GM21390 (cell line): Measurements from ENCODE around the gene CEMIP2.

Experiments used
- ATAC-seq: cut with Tn5 transposase; IDR thresholded peaks from one replicate; pipeline ENCODE4 v1.9.1; 2021; ENCODE audit not compliant: unreplicated experiment

The CEMIP2 gene

GRCh38 chr9:71747576-71747975 is 20.7 kb downstream of the CEMIP2 start:
- ATAC-seq, result no peak

GRCh38 chr9:71746758-71747125 is 21.6 kb downstream of the CEMIP2 start:
- ATAC-seq, result no peak

- ATAC-seq, result no peak
Measured at GRCh38 chr9:71746023-71746757, 22.1 kb downstream of the CEMIP2 start.

DNA sequence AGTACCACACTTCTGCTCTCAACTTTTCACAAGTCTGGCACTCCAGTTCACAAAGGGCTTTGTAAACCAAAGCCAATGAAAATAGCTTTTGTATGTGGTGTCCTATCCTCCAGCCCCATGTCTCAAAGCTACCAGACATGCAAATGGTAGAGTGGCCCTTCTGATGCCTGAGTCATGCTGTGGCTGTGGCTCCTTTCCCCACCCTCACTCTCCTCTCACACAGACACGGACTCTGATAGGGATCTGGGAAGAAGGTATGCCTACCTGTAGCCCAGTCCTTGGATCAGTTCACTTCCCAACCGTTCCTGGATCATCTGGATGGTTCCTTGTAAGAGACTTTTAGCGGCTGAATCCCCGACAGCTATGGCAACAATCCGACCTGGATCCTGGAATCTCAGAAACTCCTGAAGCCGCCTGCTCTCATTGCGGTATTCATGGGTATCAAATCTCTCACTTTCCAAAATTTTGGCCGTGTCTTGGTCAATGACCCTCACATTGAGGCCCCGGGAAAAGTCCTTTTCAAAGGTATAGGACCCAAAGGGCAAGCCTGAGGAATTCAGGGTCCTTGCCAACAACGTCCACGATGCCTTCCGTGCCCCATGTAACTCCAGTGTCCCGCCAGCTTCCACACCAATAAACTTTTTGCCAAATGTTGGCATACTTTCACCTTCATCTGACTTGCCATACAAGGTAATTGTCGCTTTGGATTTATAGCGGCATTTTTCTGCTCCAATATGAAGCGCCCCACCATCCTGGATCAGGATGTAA is 23.4 kb downstream of the CEMIP2 start:
- ATAC-seq, result no peak

- ATAC-seq, result no peak
Measured at GRCh38 chr9:71743882-71744281, 24.4 kb downstream of the CEMIP2 start.

DNA sequence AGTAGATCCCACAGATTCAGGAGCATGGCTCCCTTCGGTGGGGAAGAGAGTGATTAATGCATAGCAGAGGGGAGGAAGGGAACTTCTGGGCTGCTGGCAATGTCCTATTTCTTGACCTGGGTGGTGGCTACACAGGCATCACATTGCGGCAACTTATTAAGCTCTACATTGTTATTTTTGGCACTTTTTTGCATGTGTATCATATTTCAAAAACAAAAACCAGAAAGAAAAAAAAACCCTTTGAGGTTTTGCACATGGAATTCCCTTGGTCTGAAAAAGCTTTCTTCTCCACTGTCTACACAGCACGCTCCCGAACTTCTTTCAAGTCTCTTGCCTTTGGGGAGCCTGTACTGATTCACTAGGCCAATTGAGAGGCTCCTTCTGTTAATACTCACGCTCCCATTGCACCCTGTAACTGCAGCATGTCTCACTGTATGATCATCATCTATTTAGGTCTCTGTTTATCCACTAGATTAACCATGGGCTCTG is 25.1 kb downstream of the CEMIP2 start:
- ATAC-seq, result no peak

DNA sequence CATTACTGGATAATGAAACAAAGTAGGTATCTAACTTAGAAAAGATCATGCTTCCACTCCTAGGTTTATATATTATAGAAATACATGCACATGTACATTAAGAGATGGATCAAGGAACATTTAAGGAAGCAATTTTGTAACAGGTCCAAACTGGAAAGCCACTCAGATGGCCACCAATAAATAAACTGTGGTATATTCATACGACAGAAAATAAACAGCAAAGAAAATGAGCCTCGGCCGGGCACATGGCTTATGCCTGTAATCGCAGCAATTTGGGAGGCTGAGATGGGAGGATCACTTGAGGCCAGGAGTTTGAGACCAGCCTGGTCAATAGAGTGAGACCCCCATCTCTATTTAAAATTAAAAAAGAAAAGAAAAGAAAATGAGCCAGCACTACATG is 25.6 kb downstream of the CEMIP2 start:
- ATAC-seq, result no peak

DNA sequence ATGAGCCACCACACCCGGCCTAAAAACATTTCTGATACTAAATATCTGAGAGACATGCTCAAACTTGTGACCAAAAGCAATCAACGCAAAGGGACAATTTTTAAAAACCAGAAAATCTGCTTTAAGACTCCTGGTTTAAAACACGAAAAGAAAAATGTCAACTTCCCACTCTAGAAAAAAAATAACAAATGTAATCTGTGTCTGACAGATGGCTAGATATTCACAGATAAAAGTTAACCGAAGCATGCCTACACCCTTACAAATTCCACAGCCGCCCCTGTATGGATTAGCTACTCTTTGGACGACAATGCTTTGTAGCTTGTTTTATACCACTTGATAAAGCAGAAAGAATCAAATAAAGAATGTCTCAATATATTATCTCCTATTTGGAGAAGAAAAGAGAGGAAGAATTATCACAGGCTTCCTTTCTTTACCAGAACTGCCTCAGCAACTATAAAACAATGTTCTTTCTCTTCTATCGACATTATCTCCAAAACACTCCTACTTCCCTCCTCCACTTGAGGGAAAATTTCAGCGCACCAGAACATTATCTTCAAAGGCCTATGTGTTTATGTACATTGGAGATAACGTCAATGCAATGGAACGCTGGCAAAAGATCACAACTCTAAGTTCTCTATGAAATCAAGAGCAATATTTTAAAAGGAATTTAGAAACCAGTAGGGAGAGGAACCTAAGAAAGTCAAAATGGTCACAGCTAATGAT is 26.2 kb downstream of the CEMIP2 start:
- no peak for ATAC-seq

DNA sequence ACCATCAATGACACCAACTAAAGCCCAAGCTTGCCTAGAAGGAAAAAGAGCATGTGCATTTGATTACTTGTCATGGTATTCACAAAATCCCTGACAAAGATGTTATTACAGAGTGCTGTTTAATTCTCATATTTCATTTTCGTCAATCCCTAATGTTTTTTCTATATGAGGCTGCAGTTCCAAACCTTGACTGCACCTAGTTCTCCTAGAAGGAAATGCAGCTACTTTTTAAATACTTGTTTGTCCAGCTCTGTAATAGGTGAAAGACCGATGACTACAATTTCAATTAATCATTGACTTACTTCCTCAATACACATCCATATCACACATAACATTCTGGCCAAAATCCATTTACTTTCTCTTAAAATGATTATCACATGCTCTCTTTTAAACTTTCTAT is 28.1 kb downstream of the CEMIP2 start:
- no peak for ATAC-seq

DNA sequence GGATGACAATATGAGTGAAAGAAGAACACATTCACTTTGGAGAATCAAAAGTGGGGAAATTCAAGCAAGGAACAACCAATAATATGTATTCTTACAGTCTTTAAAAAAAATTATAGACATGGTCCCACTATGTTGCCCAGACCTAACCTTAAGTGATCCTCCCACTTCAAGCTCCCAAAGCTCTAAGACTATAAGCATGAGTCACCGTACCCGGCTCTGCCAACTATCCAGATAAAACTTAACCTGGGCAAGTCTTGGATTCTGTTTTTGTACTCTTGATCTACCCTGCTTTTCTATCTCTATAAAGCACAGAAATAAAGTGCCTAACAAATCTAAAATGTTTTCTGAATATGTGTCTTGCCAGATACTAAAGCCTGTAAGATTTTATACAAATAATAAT is 30.9 kb downstream of the CEMIP2 start:
- no peak for ATAC-seq

- ATAC-seq, result no peak
Measured at GRCh38 chr9:71736236-71736635, 32.1 kb downstream of the CEMIP2 start.

- ATAC-seq, result no peak
Measured at GRCh38 chr9:71734950-71735349, 33.4 kb downstream of the CEMIP2 start.

DNA sequence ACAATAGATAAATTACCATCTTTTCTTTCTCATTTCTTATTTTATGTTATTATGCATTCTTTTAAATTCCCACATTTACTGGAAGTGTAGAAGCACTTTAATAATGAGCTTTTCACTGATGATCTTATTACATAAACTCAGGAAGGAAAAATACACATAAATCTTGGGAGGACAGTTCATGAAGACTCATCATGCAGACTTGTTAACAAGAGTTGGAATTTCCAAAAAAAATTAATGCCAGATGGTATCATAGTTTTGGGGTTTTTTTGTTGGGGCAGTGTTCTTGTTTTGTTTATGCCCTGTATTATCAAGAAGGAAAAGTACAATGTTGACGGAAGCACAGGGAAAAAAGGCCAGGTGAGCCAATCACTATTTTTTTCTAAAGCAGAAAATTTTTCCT is 35.1 kb downstream of the CEMIP2 start:
- ATAC-seq, result no peak

DNA sequence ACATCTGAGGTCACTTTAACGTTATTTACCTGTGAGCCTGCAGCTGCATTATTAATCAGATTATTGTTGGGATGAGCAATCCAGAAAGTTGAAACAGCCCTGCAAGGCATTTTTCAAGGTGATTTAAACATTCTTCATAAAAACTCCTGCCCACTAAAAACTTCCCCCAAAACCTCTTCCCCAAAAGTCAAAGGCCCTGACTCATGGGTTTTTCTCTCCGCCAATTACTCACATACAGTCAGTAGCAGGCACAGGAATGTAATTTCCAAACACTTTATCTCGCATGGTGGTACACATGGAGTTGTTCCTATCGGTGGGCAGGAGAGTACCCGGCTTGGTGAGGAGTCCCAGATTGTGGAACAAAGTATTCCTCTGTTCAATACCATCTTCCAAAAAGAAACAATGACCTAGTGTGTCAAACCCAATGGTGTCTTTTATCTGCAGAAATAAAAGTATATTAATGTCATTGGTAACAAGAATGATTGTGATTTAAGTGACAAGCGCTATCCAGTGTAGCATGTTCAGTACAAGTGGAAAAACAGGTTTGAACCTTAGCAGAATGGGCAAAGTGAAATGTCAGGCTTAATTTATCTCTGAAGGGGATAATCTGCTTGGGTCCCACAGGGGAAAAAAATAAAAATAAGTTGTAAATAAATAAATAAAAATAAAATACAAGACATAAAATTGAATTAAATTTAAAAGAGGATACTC is 38.3 kb downstream of the CEMIP2 start:
- ATAC-seq, result no peak

DNA sequence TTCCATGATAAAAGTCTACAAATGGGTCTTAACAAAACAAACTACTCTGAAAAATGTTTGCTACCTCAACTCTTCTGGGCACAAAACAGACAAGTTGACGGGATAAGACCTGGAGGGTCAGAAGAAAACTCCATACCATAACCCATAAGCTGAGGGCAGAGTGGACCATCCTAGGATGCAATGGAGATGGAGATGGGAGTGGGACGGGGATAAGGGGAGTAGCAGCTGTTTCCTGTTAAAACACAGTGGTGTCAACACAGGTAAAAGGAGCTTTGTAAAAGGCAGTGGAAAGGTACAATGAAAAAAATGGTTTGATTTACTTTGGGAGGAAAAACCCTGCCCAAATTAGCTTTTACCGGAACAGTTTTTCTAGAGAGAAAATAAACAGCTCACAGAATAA is 41.6 kb downstream of the CEMIP2 start:
- ATAC-seq, result no peak

DNA sequence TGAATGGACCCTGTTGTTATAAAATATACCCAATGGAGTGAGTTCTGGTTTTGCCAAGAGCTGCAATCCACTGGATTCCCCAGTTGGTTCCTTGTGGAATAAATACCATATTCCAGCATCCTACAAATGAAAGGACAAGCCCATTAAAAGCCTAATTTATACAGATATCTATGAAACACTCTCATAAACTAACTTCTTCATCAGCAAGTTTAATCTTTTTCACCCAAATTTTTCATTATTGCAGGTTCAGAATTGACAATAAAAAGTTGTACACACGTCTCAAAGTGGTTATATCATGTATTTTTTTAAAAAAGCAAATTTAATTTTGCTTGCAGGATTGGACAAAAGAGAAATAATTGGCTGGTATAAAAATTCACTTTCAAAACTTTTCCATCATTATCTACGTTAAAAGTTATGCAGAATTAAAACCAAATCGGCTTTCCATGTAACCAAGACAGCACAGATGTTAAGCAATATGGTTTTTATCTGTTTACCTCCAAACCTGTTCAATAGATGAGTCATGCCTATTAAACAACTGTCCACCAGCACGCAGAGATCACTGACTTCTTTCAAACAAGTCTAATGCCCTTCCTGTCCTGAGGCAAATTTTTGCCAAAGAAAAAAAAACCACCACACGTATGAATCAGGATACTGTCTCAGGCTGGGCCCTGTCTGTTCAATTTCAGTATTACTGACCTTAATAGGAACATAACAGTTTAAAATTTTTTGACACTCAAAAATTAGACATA is 42.5 kb downstream of the CEMIP2 start:
- ATAC-seq, result no peak

GRCh38 chr9:71721855-71722254 is 46.5 kb downstream of the CEMIP2 start:
- no peak for ATAC-seq

DNA sequence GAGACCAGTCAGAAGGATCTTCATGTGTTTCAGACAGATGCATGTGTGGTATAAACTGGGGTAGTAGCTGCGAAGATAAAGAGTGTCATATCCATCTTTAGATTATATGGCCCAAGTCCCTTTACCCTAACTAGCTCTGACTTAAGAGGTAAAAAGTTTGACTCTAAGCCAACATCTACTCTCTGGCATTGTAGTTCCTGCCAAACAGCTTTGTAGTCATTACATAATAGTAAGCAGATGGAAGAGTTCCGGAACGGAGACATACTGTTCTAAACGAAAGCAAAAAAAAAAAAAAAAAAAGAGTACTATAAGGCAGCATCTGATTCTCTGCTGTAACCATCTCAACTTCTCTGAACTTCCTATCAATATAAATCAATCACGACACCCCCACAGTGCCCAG is 48.8 kb downstream of the CEMIP2 start:
- no peak for ATAC-seq

DNA sequence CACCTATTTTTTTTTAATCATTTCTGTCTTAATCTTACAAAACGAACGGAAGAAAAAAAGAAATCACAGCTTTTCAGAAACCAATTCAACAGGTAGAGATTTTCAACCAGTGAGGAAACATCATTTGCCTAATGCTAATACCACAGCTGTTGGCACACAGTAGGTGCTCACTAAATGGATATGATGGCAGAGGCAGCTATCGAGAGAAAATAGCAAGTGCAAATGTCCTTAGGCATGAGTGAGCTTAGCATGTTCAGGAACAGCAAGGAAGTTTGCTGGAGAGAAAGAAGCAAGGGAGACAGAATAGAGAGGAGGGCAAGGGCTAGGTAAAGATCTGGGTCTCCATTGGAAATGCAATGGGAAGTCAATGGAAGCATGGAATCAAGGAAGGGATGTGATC is 49.2 kb downstream of the CEMIP2 start:
- ATAC-seq, result no peak

DNA sequence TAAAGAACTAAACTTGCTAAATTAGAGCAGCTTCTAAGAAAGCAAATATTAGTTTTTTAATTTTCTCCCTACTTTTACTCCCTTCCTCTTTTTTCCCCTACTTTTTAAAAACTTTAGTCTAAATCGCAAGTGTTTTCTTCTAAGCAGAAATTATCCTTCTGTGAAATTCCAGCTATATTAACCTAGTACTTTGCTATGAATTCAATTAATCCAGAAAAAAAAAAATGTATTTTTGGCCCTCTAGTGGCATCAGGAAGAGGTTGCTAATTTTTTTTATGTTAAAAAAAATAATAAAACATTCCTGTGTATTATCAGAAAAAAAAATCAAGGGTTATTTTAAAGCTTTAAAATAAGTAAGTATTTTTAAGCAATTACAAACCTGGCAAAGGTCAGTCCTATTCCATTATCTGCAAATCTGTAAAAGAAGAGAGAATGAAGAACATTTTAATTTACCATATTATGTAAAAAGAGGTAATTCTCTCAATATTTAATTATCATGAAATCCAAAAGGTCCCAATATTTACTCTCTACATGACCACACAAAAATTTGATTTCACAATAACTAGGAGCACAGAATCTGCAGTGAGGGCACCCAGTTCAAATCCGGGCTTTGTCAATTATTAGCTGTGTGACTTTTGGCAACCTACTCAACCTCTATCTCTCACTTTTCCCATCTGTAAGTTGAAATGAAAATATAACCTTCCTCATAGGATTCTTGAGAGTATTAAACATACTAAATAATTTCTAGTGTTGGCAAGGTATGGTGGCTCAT is 52.0 kb downstream of the CEMIP2 start:
- ATAC-seq, result no peak
